T-helper 2 cell treated with Interferon-gamma antibody and Interleukin-4, amounts not matched to agents 5 μg/mL and 100 μg/mL, for 36 hours (primary cell): ENCODE results near the gene ARHGAP10.
"Not testable (repeated sequence)": the region's sequence is repeated elsewhere in the genome, so short reads cannot be mapped to it uniquely, and the experiment has no call there.

ENCODE experiments used
- DNase-seq: peaks from one replicate; pipeline ENCODE4 v3.0.0; 2021; ENCODE audit warnings: low spot score
- H3K27ac Mint-ChIP-seq: one replicate; pipeline ENCODE4 v1.8.0; 2021; ENCODE audit warnings: mild to moderate bottlenecking, mixed read lengths
- H3K27me3 Mint-ChIP-seq: one replicate; pipeline ENCODE4 v1.8.0; 2021; ENCODE audit warnings: low read depth, mixed read lengths
- H3K36me3 Mint-ChIP-seq: one replicate; pipeline ENCODE4 v1.8.0; 2021; ENCODE audit warnings: low read depth, mixed read lengths
- H3K4me1 Mint-ChIP-seq: one replicate; pipeline ENCODE4 v1.8.0; 2021; ENCODE audit warnings: low read depth, mixed read lengths
- H3K4me3 Mint-ChIP-seq: one replicate; pipeline ENCODE4 v1.8.0; 2022; ENCODE audit warnings: mild to moderate bottlenecking, moderate library complexity, mixed read lengths
- H3K9me3 Mint-ChIP-seq: one replicate; pipeline ENCODE4 v1.8.0; 2021; ENCODE audit warnings: mixed read lengths

The ARHGAP10 gene

GRCh38 chr4:148071009-148071408 lies 339.1 kb downstream of the ARHGAP10 start:
- Mint-ChIP-seq H3K4me3 (no peak overlapping the region), H3K27me3 (no peaks in the 10 kb centered on the region), H3K9me3 (peaks cover 28% of the 10 kb centered on the region), H3K27ac (no peak overlapping the region), H3K4me1 (no peaks in the 10 kb centered on the region), H3K36me3 (peaks cover 39% of the 10 kb centered on the region)
- no peak for DNase-seq

GRCh38 chr4:148072789-148073188 lies 340.9 kb downstream of the ARHGAP10 start:
- peaks cover 33% of the 10 kb centered on the region for H3K9me3 Mint-ChIP-seq
- no peaks in the 10 kb centered on the region for H3K4me1 Mint-ChIP-seq
- H3K27ac Mint-ChIP-seq: no peak overlapping the region
- no peak overlapping the region for H3K4me3 Mint-ChIP-seq
- no peak for DNase-seq
- no peaks in the 10 kb centered on the region for H3K27me3 Mint-ChIP-seq
- peaks cover 46% of the 10 kb centered on the region for H3K36me3 Mint-ChIP-seq

DNA sequence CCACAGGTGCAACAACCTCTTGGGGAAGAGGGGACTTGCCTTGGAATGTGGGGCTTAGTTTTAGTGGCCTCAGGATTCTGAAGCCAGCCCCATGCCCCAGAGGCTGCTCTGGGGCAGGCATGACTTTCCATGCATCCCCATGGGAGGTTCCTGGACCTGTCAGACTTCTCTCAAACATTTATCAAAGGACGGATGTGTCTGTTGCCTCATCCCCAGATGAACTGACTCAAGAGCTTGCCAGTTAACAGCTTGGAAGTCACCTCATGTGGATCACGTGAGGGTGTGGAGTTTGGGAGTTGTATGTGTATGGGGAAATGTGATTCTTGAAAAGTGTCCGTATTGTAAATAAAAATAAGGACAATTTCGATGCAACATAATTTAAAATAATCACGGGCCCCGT lies 341.5 kb downstream of the ARHGAP10 start:
- no peaks in the 10 kb centered on the region for H3K27me3 Mint-ChIP-seq
- H3K27ac Mint-ChIP-seq: no peak overlapping the region
- peaks cover 33% of the 10 kb centered on the region for H3K9me3 Mint-ChIP-seq
- DNase-seq: no peak
- no peak overlapping the region for H3K4me3 Mint-ChIP-seq
- H3K36me3 Mint-ChIP-seq: peaks cover 46% of the 10 kb centered on the region
- H3K4me1 Mint-ChIP-seq: no peaks in the 10 kb centered on the region

DNA sequence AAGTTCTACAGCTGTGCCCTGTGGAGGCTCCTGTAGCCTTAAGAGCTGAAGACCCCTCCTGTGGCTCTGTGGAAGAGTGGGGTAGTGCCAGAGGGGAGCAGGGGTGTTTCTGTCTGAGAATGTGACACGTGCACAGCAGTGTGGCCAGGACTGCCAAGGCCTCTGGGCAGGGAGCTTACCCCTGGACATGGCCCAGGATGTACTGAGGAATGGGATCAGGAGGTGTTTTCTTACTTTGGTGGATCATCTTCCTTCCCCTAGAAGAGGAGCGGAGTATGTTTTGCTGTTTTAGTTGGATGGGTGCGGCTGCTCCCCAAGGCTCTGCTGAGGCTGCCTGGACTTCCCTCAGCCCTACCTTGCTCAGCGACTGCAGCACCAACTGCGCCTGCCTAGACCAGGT lies 342.6 kb downstream of the ARHGAP10 start:
- H3K27ac Mint-ChIP-seq: no peak overlapping the region
- H3K36me3 Mint-ChIP-seq: peaks cover 46% of the 10 kb centered on the region
- no peak for DNase-seq
- peaks cover 33% of the 10 kb centered on the region for H3K9me3 Mint-ChIP-seq
- no peaks in the 10 kb centered on the region for H3K27me3 Mint-ChIP-seq
- no peak overlapping the region for H3K4me3 Mint-ChIP-seq
- H3K4me1 Mint-ChIP-seq: no peaks in the 10 kb centered on the region

GRCh38 chr4:148075438-148075837 lies 343.6 kb downstream of the ARHGAP10 start:
- DNase-seq: no peak
- Mint-ChIP-seq H3K36me3 (peaks cover 47% of the 10 kb centered on the region), H3K27ac (no peak overlapping the region), H3K9me3 (peaks cover 33% of the 10 kb centered on the region), H3K27me3 (no peaks in the 10 kb centered on the region), H3K4me1 (no peaks in the 10 kb centered on the region), H3K4me3 (no peak overlapping the region)

DNA sequence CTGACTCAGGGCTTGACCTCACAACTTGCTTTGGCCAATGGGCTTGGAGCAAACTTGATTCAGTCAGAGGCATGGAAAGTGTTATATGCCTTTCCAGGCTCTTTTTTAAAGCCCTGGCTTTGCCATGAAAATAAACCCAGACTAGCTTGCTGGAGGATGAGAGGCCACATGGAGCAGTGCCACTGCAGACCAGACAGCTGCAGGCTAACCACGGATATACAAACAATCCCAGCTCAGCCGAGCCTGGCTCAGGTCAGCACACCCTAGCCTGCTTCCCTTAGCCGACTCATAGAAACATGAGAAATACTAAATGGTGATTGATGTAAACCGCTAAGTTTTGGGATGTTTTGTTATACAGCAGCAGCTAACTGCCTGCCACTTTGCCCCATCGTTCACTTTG lies 345.1 kb downstream of the ARHGAP10 start:
- Mint-ChIP-seq H3K9me3 (peaks cover 33% of the 10 kb centered on the region), H3K4me1 (no peaks in the 10 kb centered on the region), H3K36me3 (peaks cover 45% of the 10 kb centered on the region), H3K4me3 (no peak overlapping the region), H3K27ac (no peak overlapping the region), H3K27me3 (no peaks in the 10 kb centered on the region)
- no peak for DNase-seq

DNA sequence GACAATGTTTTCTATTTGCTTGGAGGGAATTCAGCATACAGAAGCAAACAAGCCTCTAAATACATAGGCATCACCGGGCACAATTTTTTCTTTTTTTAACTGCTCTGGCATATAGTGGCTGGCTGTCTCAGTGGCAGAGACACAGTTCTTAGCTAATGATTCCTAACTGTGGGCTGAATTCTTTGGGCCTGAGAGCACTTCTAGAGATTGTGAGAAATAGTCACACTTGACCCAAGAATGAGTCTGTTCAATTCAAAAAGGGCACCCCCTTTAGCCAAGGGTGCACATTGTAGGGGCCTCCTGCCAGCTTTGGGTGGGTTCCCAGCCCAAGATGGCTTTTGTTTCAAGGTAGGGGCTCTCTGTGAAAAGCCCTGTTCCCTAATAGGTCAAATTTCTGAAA lies 345.7 kb downstream of the ARHGAP10 start:
- DNase-seq: no peak
- Mint-ChIP-seq H3K27ac (no peak overlapping the region), H3K4me3 (no peak overlapping the region), H3K9me3 (peaks cover 33% of the 10 kb centered on the region), H3K27me3 (no peaks in the 10 kb centered on the region), H3K36me3 (peaks cover 42% of the 10 kb centered on the region), H3K4me1 (no peaks in the 10 kb centered on the region)

- no peak for DNase-seq
- H3K27ac Mint-ChIP-seq: no peak overlapping the region
- peaks cover 33% of the 10 kb centered on the region for H3K9me3 Mint-ChIP-seq
- H3K4me1 Mint-ChIP-seq: no peaks in the 10 kb centered on the region
- H3K4me3 Mint-ChIP-seq: no peak overlapping the region
- peaks cover 37% of the 10 kb centered on the region for H3K36me3 Mint-ChIP-seq
- no peaks in the 10 kb centered on the region for H3K27me3 Mint-ChIP-seq
Measured at GRCh38 chr4:148078061-148078460, 346.2 kb downstream of the ARHGAP10 start.

DNA sequence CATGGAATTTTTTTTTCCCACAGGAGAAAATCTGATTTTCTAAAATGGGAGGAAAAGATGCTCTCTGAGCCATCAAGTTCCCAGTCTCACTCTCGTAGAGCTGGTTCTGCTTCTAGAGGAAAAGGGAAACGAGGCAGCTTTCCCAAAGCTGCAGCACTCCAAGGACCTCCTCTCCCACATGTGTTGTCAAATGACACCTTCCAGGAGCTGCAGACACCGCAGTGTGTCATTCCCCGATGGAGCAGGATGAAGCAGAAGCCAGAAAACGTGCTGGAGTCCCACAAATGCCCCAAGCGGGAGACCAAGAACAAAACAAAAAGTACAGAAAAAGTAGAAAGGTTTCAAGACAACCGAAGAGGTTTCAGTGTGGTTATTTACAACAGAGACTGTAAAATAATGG lies 348.1 kb downstream of the ARHGAP10 start:
- Mint-ChIP-seq H3K4me1 (no peaks in the 10 kb centered on the region), H3K27ac (no peak overlapping the region), H3K9me3 (peaks cover 24% of the 10 kb centered on the region), H3K36me3 (peaks cover 19% of the 10 kb centered on the region), H3K4me3 (no peak overlapping the region), H3K27me3 (no peaks in the 10 kb centered on the region)
- no peak for DNase-seq

DNA sequence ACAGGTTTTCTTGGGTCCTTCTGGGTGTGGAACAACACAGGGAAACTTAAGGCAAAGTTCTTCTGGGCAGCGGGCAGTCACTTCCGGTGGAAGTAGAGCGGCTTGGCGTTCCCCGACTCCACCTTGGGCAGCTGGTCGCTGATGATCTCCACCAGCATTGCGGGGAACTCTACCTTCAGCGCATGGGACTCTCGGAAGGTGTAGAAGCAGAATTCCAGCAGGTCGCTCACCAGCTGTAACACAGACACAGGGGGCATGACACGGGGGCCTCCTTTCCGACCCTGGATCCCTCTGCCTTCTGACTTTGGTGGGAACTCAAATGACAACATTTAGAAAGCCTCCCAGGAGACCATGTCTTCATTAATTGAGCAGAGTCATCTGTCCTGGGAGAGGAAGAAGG lies 349.4 kb downstream of the ARHGAP10 start:
- Mint-ChIP-seq H3K36me3 (peaks cover 9% of the 10 kb centered on the region), H3K4me3 (no peak overlapping the region), H3K27ac (no peak overlapping the region), H3K4me1 (no peaks in the 10 kb centered on the region), H3K9me3 (peaks cover 14% of the 10 kb centered on the region), H3K27me3 (no peaks in the 10 kb centered on the region)
- DNase-seq: no peak

DNA sequence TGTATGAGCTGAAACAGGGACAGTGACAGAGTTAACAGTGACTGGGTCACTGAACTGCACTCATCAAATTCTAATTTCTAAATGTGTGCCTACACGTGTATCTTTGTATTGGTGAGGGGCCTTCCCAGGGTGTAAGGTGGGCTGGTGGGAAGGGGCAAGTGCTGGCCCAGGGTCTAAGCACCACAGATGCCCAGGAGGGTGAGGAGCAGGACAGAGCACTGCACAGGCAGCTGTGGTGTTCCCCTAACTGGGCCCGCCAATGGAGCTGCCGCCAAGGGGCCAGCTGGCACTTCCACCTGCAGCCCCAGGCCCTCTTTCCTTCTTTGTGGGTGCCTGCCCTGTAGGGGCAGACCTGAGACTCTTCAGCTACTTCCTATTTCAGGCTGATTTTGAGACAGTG lies 349.9 kb downstream of the ARHGAP10 start:
- Mint-ChIP-seq H3K9me3 (peaks cover 11% of the 10 kb centered on the region), H3K4me3 (no peak overlapping the region), H3K27me3 (no peaks in the 10 kb centered on the region), H3K36me3 (peaks cover 7% of the 10 kb centered on the region), H3K27ac (no peak overlapping the region), H3K4me1 (no peaks in the 10 kb centered on the region)
- no peak for DNase-seq

- not testable (repeated sequence) for DNase-seq, H3K27me3 Mint-ChIP-seq, H3K4me1 Mint-ChIP-seq, H3K36me3 Mint-ChIP-seq, H3K27ac Mint-ChIP-seq, H3K4me3 Mint-ChIP-seq
- H3K9me3 Mint-ChIP-seq: peaks cover 11% of the 10 kb centered on the region
Measured at GRCh38 chr4:148083073-148083472, 351.2 kb downstream of the ARHGAP10 start.

- no peaks in the 10 kb centered on the region for H3K4me1 Mint-ChIP-seq
- no peak overlapping the region for H3K4me3 Mint-ChIP-seq
- peaks cover 4% of the 10 kb centered on the region for H3K9me3 Mint-ChIP-seq
- no peaks in the 10 kb centered on the region for H3K36me3 Mint-ChIP-seq
- DNase-seq: no peak
- H3K27ac Mint-ChIP-seq: no peak overlapping the region
- H3K27me3 Mint-ChIP-seq: no peaks in the 10 kb centered on the region
Measured at GRCh38 chr4:148089624-148090023, 357.7 kb downstream of the ARHGAP10 start.

DNA sequence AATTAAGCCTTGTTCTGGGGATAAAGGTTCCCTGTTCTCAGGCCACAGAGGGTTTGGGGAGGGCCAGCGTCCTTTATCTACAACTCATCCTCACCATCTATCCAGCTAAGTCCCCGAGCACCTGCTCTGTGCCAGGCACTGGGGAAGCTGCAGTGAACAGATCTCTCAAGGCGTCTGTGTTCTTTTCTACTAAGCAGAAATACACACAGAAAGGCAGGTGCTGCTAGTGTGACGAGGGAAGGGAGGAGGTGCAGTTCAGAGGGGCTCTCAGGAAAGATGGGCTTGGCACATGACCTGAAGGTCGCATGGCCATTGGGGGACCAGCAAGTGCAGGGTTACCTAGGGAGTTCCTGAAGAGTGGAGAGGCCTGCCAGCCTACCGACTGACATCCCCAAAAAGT lies 358.1 kb downstream of the ARHGAP10 start:
- Mint-ChIP-seq H3K4me3 (no peak overlapping the region), H3K27me3 (no peaks in the 10 kb centered on the region), H3K4me1 (no peaks in the 10 kb centered on the region), H3K27ac (no peak overlapping the region), H3K9me3 (peaks cover under 1% of the 10 kb centered on the region), H3K36me3 (no peaks in the 10 kb centered on the region)
- DNase-seq: no peak

DNA sequence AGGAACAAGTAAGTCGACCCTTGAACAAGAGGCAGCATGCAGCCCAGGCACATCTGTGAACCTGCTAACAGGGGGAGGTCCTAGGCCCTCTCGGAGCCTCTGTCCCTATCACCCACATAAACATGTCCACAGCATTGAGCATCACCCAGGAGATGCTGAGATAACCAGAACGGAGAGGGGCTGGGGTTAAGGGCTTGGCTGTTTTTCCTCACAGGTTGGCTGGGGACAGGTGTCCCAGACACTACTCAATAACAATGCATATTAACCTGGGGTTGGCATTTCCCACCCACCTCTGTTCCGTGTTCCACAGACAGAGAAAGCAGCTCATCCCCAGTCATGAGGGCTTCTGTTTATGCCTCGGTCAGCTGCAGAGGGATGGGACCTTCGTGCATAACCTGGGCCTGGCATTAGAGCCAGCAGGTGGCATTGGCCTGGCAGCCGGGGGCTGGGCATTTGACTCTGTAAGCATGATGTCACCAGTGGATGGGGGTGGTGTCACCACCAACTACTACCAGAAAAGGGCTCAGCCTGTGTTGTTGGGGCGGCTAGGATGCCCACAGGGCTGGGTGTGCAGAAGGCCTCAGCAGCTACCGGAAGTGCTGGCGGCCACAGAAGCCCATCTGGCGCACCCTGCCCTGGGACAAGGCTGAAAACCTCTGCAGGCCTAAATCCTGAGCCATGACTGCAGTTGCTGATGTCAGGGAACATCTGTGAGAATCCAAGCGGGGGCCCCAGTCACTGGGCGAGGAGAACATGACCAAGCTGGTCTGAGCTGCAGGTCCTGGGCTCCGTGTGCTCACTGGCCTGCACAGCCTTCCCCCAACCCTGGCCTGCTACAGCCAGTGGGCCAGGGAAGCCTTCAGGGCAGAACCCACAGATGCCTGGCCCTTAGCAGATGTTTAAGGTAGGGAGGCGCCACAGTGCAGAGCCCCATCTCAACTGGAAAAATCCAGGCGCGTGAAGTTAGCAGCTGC lies 358.9 kb downstream of the ARHGAP10 start:
- Mint-ChIP-seq H3K4me3 (no peak overlapping the region), H3K4me1 (no peaks in the 10 kb centered on the region), H3K9me3 (no peaks in the 10 kb centered on the region), H3K27me3 (no peaks in the 10 kb centered on the region), H3K27ac (no peak overlapping the region), H3K36me3 (no peaks in the 10 kb centered on the region)
- DNase-seq: no peak
